Neural cell (in vitro differentiated cells): ENCODE measurements around the gene SASH3.

Source experiments
- EP300 ChIP-seq: fragments of 450-650 bp; conservative IDR thresholded peaks from 2 replicates; pipeline ENCODE4 v1.6.1; 2014; ENCODE audit warnings: antibody characterized with exemption, mild to moderate bottlenecking, moderate library complexity; ENCODE audit not compliant: poor library complexity, severe bottlenecking
- EZH2 ChIP-seq: fragments of 200-600, 300-800 bp; shearing (Covaris generic), sonication (generic); IDR thresholded peaks from 2 replicates; pipeline ENCODE4 v1.6.1; 2014; ENCODE audit warnings: antibody characterized with exemption, low read length, borderline replicate concordance, mild to moderate bottlenecking; ENCODE audit not compliant: insufficient read depth, poor library complexity, severe bottlenecking
- MXI1 ChIP-seq: fragments of 450-650 bp; conservative IDR thresholded peaks from 2 replicates; pipeline ENCODE4 v1.6.1; 2014; ENCODE audit warnings: antibody characterized with exemption, mild to moderate bottlenecking; ENCODE audit not compliant: poor library complexity, severe bottlenecking
- POLR2AphosphoS5 ChIP-seq: IDR thresholded peaks from 2 replicates; pipeline ENCODE4 v1.6.1; 2012
- REST ChIP-seq: IDR thresholded peaks from 2 replicates; pipeline ENCODE4 v1.6.1; 2012; ENCODE audit warnings: borderline replicate concordance
- SMC3 ChIP-seq: fragments of 450-650 bp; conservative IDR thresholded peaks from 2 replicates; pipeline ENCODE4 v1.6.1; 2014; ENCODE audit warnings: antibody characterized with exemption, mild to moderate bottlenecking, moderate library complexity; ENCODE audit not compliant: poor library complexity
- TF ChIP-seq, protein P1 (sequence below): fragments of 450-650 bp; IDR thresholded peaks from 2 replicates; pipeline ENCODE4 v1.5.1; 2014; ENCODE audit warnings: antibody characterized with exemption, mild to moderate bottlenecking, moderate library complexity; ENCODE audit not compliant: poor library complexity, severe bottlenecking

DNA sequence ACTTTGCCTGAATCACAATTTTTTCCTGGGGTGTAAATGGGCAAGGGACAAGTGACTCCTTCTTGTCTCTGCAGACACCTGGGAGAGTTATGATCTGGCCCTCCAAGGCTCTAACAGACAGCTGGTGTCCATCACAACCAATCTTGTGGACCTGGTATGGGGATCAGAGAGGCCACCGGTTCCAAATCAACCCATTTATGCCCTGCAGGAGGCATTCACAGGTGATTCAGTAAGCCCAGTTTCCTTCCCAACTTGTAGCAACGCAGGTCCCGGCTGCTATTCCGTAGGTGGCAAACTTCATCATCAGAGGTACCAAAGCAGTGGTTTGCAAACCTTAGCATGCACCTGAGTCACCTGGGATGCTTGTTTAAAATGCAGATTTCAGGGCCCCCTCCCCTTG, 32.2 kb upstream of the SASH3 start:
- TF ChIP-seq, protein P1, sequence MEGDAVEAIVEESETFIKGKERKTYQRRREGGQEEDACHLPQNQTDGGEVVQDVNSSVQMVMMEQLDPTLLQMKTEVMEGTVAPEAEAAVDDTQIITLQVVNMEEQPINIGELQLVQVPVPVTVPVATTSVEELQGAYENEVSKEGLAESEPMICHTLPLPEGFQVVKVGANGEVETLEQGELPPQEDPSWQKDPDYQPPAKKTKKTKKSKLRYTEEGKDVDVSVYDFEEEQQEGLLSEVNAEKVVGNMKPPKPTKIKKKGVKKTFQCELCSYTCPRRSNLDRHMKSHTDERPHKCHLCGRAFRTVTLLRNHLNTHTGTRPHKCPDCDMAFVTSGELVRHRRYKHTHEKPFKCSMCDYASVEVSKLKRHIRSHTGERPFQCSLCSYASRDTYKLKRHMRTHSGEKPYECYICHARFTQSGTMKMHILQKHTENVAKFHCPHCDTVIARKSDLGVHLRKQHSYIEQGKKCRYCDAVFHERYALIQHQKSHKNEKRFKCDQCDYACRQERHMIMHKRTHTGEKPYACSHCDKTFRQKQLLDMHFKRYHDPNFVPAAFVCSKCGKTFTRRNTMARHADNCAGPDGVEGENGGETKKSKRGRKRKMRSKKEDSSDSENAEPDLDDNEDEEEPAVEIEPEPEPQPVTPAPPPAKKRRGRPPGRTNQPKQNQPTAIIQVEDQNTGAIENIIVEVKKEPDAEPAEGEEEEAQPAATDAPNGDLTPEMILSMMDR: no peak
- no peak for TF ChIP-seq EP300
- TF ChIP-seq REST: no peak
- TF ChIP-seq MXI1: no peak
- TF ChIP-seq EZH2: no peak
- TF ChIP-seq POLR2AphosphoS5: no peak
- no peak for TF ChIP-seq SMC3
